GM19397 (cell line): ENCODE measurements around the gene NYNRIN.

Experiments used
- ATAC-seq: cut with Tn5 transposase; IDR thresholded peaks from one replicate; pipeline ENCODE4 v1.9.1; 2021; ENCODE audit warnings: mild to moderate bottlenecking, moderate library complexity; ENCODE audit not compliant: unreplicated experiment

NYNRIN gene

GRCh38 chr14:24414077-24414476, 15.3 kb downstream of the NYNRIN start:
- no peak for ATAC-seq

GRCh38 chr14:24414732-24415420, 16.1 kb downstream of the NYNRIN start:
- ATAC-seq = no peak

- ATAC-seq = no peak
These were observed 16.8 kb downstream of the NYNRIN start for GRCh38 chr14:24415421-24416253.

GRCh38 chr14:24416254-24416931, 17.6 kb downstream of the NYNRIN start:
- no peak for ATAC-seq

GRCh38 chr14:24416932-24417619, 18.3 kb downstream of the NYNRIN start:
- no peak for ATAC-seq

- ATAC-seq = no peak
These were observed 19.2 kb downstream of the NYNRIN start for GRCh38 chr14:24417832-24418491.

GRCh38 chr14:24418492-24418873, 19.7 kb downstream of the NYNRIN start:
- no peak for ATAC-seq

- no peak for ATAC-seq
These were observed 23.5 kb downstream of the NYNRIN start for GRCh38 chr14:24422261-24422660.

GRCh38 chr14:24422694-24423601, 24.1 kb downstream of the NYNRIN start:
- ATAC-seq = no peak

GRCh38 chr14:24425704-24426103, 26.9 kb downstream of the NYNRIN start:
- no peak for ATAC-seq

- ATAC-seq = no peak
These were observed 27.5 kb downstream of the NYNRIN start for GRCh38 chr14:24426150-24426911.

- no peak for ATAC-seq
These were observed 28.2 kb downstream of the NYNRIN start for GRCh38 chr14:24426912-24427536.

- ATAC-seq = no peak
These were observed 29.0 kb downstream of the NYNRIN start for GRCh38 chr14:24427537-24428508.

- no peak for ATAC-seq
These were observed 30.0 kb downstream of the NYNRIN start for GRCh38 chr14:24428628-24429394.

- ATAC-seq = peak; percentile 87
These were observed 30.8 kb downstream of the NYNRIN start, which contains the start of the genes CBLN3 and KHNYN for GRCh38 chr14:24429395-24430142. Gene CBLN3 (minus strand): TSS chr14:24429668. CDS start chr14:24429054, 614 bp downstream. Gene KHNYN (plus strand): TSS chr14:24429954. CDS start chr14:24430731, 777 bp downstream.
